Measurements from ENCODE around the gene SMURF1. TPM values are rescaled to one million over a fixed set of nuclear protein-coding genes. Genes with fewer than 3 reads are reported as not detected.

SMURF1 gene
- total and polyA plus RNA-seq, 4 donors = 2.9 to 16.8 (median 5.9) TPM

DNA sequence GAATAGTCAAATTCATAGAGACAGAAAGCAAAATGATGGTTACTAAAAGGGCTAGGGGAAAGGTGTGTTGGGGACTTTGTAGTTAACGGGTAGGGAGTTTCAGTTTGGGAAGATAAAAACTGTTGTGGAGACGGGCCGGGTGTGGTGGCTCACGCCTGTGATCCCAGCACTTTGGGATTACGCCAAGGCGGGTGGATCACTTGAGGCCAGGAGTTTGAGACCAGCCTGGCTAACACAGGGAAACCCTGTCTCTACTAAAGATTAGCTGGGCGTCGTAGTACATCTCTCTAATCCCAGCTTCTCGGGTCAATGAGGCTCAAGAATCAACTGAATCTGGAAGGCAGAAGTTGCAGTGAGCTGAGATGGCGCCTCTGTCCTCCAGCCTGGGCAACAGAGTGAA is 33.3 kb upstream of the SMURF1 start:
- Histone ChIP-seq H3K9ac (ENCODE audit: low read depth in 1 of 2, low read length in 2 of 2) (no peak overlapping the region), H3K27ac (ENCODE audit: low read depth in 1 of 2, low read length in 2 of 2) (no peak overlapping the region), H3K4me3 (ENCODE audit: low read depth in 1 of 3, low read length in 3 of 3) (no peak overlapping the region), H3K27me3 (ENCODE audit: control insufficient read depth in 4 of 4, insufficient read depth in 4 of 4, low read length in 3 of 4) (no peaks in the 10 kb centered on the region), H3K9me3 (ENCODE audit: control insufficient read depth in 4 of 4, low read length in 3 of 4) (no peaks in the 10 kb centered on the region), H3K36me3 (ENCODE audit: control insufficient read depth in 4 of 4, insufficient read depth in 3 of 4, low read depth in 1 of 4, low read length in 3 of 4) (no peaks in the 10 kb centered on the region), H3K4me1 (ENCODE audit: control insufficient read depth in 4 of 4, insufficient read depth in 4 of 4, low read length in 3 of 4) (peaks cover 0 to 11% (median 2%) of the 10 kb centered on the region in 4 donors)
- TF ChIP-seq GABPA (IDR thresholded peaks at IDR 0.05 in 1 of 2, conservative IDR thresholded peaks at IDR 0.05 in 1 of 2) (no peak), SP1 (IDR thresholded peaks at IDR 0.05) (no peak), TAF1 (conservative IDR thresholded peaks at IDR 0.05) (no peak)
- TF ChIP-seq, protein P1, sequence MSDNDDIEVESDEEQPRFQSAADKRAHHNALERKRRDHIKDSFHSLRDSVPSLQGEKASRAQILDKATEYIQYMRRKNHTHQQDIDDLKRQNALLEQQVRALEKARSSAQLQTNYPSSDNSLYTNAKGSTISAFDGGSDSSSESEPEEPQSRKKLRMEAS (IDR thresholded peaks at IDR 0.05) = no peak
- no peak for DNase-seq (ENCODE audit: low spot score)
- WGBS = 91% methylated on average over 10 of the region's 10 CpGs

DNA sequence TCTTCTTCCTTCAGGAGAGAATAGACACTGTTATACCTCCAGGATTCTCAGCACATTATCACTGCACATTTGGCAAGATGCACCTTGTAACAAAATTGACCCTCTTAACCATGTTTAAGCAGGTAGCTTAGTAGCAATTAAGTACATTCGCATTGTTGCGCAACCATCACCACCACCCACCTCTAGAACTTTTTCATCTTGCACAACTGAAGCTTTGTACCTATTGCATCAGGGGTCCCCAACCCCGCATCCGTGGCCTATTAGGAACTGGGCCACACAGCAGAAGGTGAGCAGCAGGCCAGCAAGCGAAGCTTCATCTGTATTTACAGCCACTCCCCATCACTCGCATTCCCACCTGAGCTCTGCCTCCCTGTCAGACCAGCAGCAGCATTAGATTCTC is 29.9 kb upstream of the SMURF1 start:
- Histone ChIP-seq H3K4me1 (ENCODE audit: control insufficient read depth in 4 of 4, insufficient read depth in 4 of 4, low read length in 3 of 4) (peaks cover 3 to 24% (median 8%) of the 10 kb centered on the region in 4 donors), H3K27ac (ENCODE audit: low read depth in 1 of 2, low read length in 2 of 2) (peak overlapping the region in 1 of 2 donors; percentile 13), H3K9me3 (ENCODE audit: control insufficient read depth in 4 of 4, low read length in 3 of 4) (no peaks in the 10 kb centered on the region), H3K36me3 (ENCODE audit: control insufficient read depth in 4 of 4, insufficient read depth in 3 of 4, low read depth in 1 of 4, low read length in 3 of 4) (no peaks in the 10 kb centered on the region), H3K4me3 (ENCODE audit: low read depth in 1 of 3, low read length in 3 of 3) (no peak overlapping the region), H3K9ac (ENCODE audit: low read depth in 1 of 2, low read length in 2 of 2) (no peak overlapping the region), H3K27me3 (ENCODE audit: control insufficient read depth in 4 of 4, insufficient read depth in 4 of 4, low read length in 3 of 4) (no peaks in the 10 kb centered on the region)
- peak; percentile 44 for DNase-seq (ENCODE audit: low spot score)
- 30% methylated on average over 6 of the region's 6 CpGs for WGBS
- TF ChIP-seq SP1 (IDR thresholded peaks at IDR 0.05) = peak; percentile 79
- peak; percentile 44 to 61 for TF ChIP-seq EGR1 (IDR thresholded peaks at IDR 0.05; ENCODE audit: low read depth in 2 of 2)
- TF ChIP-seq RXRA (IDR thresholded peaks at IDR 0.05) = peak; percentile 95 to 98
- TF ChIP-seq NR2F2 (IDR thresholded peaks at IDR 0.05) = peak; percentile 75
- peak; percentile 8 for TF ChIP-seq FOXA1 (IDR thresholded peaks at IDR 0.05)
- no peak for TF ChIP-seq GABPA (IDR thresholded peaks at IDR 0.05 in 1 of 2, conservative IDR thresholded peaks at IDR 0.05 in 1 of 2)
- TF ChIP-seq, protein P2, sequence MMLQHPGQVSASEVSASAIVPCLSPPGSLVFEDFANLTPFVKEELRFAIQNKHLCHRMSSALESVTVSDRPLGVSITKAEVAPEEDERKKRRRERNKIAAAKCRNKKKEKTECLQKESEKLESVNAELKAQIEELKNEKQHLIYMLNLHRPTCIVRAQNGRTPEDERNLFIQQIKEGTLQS (IDR thresholded peaks at IDR 0.05) = peak; percentile 92
- no peak for TF ChIP-seq FOXA2 (IDR thresholded peaks at IDR 0.05)
- TF ChIP-seq, protein P3, sequence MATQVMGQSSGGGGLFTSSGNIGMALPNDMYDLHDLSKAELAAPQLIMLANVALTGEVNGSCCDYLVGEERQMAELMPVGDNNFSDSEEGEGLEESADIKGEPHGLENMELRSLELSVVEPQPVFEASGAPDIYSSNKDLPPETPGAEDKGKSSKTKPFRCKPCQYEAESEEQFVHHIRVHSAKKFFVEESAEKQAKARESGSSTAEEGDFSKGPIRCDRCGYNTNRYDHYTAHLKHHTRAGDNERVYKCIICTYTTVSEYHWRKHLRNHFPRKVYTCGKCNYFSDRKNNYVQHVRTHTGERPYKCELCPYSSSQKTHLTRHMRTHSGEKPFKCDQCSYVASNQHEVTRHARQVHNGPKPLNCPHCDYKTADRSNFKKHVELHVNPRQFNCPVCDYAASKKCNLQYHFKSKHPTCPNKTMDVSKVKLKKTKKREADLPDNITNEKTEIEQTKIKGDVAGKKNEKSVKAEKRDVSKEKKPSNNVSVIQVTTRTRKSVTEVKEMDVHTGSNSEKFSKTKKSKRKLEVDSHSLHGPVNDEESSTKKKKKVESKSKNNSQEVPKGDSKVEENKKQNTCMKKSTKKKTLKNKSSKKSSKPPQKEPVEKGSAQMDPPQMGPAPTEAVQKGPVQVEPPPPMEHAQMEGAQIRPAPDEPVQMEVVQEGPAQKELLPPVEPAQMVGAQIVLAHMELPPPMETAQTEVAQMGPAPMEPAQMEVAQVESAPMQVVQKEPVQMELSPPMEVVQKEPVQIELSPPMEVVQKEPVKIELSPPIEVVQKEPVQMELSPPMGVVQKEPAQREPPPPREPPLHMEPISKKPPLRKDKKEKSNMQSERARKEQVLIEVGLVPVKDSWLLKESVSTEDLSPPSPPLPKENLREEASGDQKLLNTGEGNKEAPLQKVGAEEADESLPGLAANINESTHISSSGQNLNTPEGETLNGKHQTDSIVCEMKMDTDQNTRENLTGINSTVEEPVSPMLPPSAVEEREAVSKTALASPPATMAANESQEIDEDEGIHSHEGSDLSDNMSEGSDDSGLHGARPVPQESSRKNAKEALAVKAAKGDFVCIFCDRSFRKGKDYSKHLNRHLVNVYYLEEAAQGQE (IDR thresholded peaks at IDR 0.05) = peak; percentile 15
- TF ChIP-seq, protein P4, sequence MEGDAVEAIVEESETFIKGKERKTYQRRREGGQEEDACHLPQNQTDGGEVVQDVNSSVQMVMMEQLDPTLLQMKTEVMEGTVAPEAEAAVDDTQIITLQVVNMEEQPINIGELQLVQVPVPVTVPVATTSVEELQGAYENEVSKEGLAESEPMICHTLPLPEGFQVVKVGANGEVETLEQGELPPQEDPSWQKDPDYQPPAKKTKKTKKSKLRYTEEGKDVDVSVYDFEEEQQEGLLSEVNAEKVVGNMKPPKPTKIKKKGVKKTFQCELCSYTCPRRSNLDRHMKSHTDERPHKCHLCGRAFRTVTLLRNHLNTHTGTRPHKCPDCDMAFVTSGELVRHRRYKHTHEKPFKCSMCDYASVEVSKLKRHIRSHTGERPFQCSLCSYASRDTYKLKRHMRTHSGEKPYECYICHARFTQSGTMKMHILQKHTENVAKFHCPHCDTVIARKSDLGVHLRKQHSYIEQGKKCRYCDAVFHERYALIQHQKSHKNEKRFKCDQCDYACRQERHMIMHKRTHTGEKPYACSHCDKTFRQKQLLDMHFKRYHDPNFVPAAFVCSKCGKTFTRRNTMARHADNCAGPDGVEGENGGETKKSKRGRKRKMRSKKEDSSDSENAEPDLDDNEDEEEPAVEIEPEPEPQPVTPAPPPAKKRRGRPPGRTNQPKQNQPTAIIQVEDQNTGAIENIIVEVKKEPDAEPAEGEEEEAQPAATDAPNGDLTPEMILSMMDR (IDR thresholded peaks at IDR 0.05; ENCODE audit: low read depth, low read length, missing input control) = no peak
- TF ChIP-seq RAD21 (IDR thresholded peaks at IDR 0.05) = peak; percentile 55 to 64
- no peak for TF ChIP-seq TAF1 (conservative IDR thresholded peaks at IDR 0.05)
- peak; percentile 94 to 95 for TF ChIP-seq HNF4A (conservative IDR thresholded peaks at IDR 0.05)
- peak; percentile 58 for TF ChIP-seq YY1 (IDR thresholded peaks at IDR 0.05)
- TF ChIP-seq, protein P1 (IDR thresholded peaks at IDR 0.05) = peak; percentile 79
- TF ChIP-seq, protein P5, sequence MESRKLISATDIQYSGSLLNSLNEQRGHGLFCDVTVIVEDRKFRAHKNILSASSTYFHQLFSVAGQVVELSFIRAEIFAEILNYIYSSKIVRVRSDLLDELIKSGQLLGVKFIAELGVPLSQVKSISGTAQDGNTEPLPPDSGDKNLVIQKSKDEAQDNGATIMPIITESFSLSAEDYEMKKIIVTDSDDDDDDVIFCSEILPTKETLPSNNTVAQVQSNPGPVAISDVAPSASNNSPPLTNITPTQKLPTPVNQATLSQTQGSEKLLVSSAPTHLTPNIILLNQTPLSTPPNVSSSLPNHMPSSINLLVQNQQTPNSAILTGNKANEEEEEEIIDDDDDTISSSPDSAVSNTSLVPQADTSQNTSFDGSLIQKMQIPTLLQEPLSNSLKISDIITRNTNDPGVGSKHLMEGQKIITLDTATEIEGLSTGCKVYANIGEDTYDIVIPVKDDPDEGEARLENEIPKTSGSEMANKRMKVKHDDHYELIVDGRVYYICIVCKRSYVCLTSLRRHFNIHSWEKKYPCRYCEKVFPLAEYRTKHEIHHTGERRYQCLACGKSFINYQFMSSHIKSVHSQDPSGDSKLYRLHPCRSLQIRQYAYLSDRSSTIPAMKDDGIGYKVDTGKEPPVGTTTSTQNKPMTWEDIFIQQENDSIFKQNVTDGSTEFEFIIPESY (IDR thresholded peaks at IDR 0.05) = peak; percentile 85
- peak; percentile 36 to 81 for TF ChIP-seq JUND (IDR thresholded peaks at IDR 0.05)
- TF ChIP-seq HNF4G (IDR thresholded peaks at IDR 0.05) = peak; percentile 52
